Measurements from ENCODE around the gene PRDX1.

Gene PRDX1

DNA sequence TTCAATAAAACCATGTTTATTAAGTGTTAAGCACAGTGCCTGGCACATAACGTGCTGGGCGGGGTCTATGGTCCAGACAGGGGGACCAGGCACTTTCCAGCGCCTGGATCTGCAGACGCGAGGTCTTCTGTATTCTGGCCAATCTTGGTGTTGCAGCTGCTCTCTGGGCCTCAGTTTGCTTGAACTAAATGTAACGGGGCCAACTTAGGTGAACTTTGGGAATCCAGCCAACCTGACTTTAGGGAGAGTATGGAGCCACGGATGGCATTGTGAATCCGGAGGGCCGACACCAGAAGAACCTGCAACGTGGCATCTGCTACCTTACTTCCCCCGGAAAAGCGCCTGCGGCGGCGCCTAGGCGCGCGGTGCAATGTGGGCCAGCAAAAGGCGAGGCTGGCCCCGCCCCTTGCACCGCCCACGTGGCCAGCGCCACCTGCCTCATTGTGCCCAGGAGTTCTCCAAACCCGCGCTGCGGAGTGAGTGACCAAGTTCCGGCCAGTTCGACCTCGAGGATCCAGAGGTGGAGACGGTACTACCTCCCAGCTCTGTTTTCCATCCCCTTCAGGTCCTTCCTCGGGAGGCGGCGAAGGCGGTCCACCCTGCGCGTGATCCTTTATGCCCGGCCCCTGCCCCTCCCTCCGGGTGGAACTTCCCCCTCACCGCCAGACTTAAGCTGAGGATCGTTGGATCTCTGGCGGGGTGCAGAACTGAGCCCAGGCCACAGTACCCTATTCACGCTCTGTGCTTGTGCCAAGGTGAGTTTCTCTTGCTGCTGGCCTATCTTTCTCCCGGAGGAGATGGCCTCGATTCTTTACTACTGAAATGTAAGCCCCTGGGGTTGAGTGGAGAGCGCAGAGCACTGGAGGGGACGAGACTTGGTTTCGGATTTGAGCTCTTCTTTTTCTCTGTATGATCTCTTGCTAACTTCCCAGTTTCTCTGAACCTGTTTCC, 29.0 kb upstream of the PRDX1 start, which contains the start of gene AKR1A1:
Gene AKR1A1, plus strand, starts transcription at position 426 of the 951 bp plus-strand sequence. CDS start 10,969 bp downstream, outside the sequence.
- TF ChIP-seq, protein P1, sequence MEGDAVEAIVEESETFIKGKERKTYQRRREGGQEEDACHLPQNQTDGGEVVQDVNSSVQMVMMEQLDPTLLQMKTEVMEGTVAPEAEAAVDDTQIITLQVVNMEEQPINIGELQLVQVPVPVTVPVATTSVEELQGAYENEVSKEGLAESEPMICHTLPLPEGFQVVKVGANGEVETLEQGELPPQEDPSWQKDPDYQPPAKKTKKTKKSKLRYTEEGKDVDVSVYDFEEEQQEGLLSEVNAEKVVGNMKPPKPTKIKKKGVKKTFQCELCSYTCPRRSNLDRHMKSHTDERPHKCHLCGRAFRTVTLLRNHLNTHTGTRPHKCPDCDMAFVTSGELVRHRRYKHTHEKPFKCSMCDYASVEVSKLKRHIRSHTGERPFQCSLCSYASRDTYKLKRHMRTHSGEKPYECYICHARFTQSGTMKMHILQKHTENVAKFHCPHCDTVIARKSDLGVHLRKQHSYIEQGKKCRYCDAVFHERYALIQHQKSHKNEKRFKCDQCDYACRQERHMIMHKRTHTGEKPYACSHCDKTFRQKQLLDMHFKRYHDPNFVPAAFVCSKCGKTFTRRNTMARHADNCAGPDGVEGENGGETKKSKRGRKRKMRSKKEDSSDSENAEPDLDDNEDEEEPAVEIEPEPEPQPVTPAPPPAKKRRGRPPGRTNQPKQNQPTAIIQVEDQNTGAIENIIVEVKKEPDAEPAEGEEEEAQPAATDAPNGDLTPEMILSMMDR (IDR thresholded peaks at IDR 0.05; ENCODE audit: low read depth, low read length, missing control alignments) = no peak
- H3K4me3 ChIP-seq (replicated peaks; ENCODE audit: low read depth, low read length) = peak within 1 kb of the TSS; percentile 86
- peak; percentile 67 for DNase-seq (ENCODE audit: extremely low read depth, low read depth)

GRCh38 chr1:45545553-45546310, 24.0 kb upstream of the PRDX1 start:
- H3K4me3 ChIP-seq (replicated peaks; ENCODE audit: low read depth, low read length) = no peak overlapping the region
- DNase-seq (ENCODE audit: extremely low read depth, low read depth) = no peak
- TF ChIP-seq, protein P1 (IDR thresholded peaks at IDR 0.05; ENCODE audit: low read depth, low read length, missing control alignments) = no peak

DNA sequence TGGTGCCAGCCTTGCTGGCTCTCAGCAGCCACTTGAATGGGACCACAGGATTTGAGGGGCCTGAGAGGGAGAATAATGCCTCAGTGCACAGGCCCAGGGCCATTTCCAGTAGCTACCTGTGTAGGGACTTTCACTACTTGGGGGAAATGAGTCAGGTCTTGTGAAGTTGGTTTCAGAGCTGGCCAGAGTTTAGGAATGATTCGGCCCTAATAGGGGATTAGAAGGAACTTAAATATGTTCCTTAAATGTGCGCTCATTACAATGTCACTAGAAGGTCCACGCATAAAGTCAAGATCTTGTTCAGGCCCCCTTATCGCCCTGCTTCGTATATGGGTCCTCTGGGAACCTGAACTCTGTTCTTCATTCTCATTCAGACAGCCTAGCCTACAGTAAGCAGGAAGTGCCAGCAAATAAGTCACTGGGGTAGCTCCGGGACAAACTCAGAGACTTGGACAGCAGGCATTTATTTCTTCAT, 23.4 kb upstream of the PRDX1 start:
- TF ChIP-seq, protein P1 (IDR thresholded peaks at IDR 0.05; ENCODE audit: low read depth, low read length, missing control alignments) = no peak
- DNase-seq (ENCODE audit: extremely low read depth, low read depth) = no peak

GRCh38 chr1:45544530-45544929, 22.8 kb upstream of the PRDX1 start:
- no peak for DNase-seq (ENCODE audit: extremely low read depth, low read depth)
- no peak overlapping the region for H3K4me3 ChIP-seq (replicated peaks; ENCODE audit: low read depth, low read length)
- TF ChIP-seq, protein P1 (IDR thresholded peaks at IDR 0.05; ENCODE audit: low read depth, low read length, missing control alignments) = no peak

More for the DNA sequence above, 23.4 kb upstream of the PRDX1 start:
- no peak overlapping the region for H3K4me3 ChIP-seq (replicated peaks; ENCODE audit: low read depth, low read length)

DNA sequence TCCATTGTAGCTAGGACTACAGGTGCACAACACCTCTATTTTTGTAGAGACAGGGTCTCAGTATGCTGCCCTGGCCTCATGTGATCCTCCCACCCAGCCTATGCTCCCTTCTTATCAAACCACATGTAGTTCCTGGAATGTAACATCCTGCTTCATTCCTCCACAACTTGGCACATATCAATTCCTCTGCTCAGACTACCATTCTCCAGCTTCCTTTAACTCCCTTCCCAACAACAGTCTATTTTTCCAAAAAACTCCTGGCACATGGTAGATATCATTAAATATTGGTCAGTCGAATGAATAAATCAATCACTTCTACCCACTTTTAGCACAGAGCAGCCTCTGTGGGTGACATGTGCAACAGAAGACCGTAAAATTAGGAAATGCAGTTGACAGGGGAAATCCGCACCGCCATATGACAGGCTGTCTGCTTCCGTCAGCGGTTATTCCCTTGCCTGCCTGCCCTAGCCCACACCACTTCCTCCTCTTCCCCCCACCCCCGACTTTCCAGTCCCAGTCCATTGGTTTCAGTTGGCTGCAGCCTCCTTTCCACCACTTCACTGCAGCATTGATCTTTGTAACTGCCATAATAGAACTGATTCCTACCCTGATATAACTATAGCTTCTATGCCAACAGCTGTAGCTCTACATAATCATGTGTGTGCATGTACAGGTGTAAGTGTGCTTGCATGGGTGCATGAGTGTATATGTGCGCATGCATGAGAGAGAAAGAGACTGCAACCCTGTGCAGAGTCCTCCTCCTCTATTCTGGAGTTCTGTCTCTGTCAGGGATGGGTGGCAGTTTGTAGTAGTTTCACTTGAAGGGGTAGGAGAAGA, 22.1 kb upstream of the PRDX1 start:
- no peak for DNase-seq (ENCODE audit: extremely low read depth, low read depth)
- TF ChIP-seq, protein P1 (IDR thresholded peaks at IDR 0.05; ENCODE audit: low read depth, low read length, missing control alignments) = no peak
- H3K4me3 ChIP-seq (replicated peaks; ENCODE audit: low read depth, low read length) = no peak overlapping the region

DNA sequence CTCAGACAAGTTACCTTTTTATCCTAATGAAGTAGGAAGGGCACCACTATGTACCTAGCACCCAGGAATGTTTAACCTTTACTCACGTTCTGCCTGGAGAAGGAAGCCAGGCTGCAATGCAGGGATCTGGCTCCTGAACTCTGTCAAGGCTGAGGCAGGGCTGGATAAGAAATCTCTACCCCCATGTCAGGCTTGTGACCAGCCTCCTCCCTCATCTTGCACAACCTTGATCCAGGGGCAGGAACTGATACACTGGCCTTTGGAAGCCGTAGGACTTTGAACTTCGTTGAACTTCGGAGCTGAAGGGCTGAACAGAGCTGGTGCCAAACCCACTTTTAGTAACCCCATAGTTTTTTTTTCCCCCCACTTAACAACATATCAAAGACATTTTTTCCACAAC, 20.9 kb upstream of the PRDX1 start:
- no peak for DNase-seq (ENCODE audit: extremely low read depth, low read depth)
- no peak overlapping the region for H3K4me3 ChIP-seq (replicated peaks; ENCODE audit: low read depth, low read length)

More for the DNA sequence above, 20.9 kb upstream of the PRDX1 start:
- TF ChIP-seq, protein P1 (IDR thresholded peaks at IDR 0.05; ENCODE audit: low read depth, low read length, missing control alignments) = no peak
